Testis (tissue), 3 donors: Measurements from ENCODE around the gene TSNAX. TPM values are rescaled to one million over a fixed set of nuclear protein-coding genes. Genes with fewer than 3 reads are reported as not detected.
A peak's percentile ranks its signal among the peaks of the same experiment; 100 is the strongest.

Experiments
- DNase-seq: peaks from one replicate; pipeline ENCODE4 v3.0.0-alpha.2; 2019
- H3K27ac ChIP-seq, 2 donors: fragments of 200-600 bp; sonication (generic); one replicate each; pipeline ENCODE4 v1.5.1; 2019
- H3K27me3 ChIP-seq: fragments of 200-600 bp; sonication (generic); one replicate; pipeline ENCODE4 v1.5.1; 2019
- H3K36me3 ChIP-seq: fragments of 200-600 bp; sonication (generic); one replicate; pipeline ENCODE4 v1.5.1; 2017; ENCODE audit warnings: low read depth; ENCODE audit errors: missing control alignments
- H3K4me1 ChIP-seq: fragments of 200-600 bp; sonication (generic); one replicate; pipeline ENCODE4 v1.5.1; 2019
- H3K4me3 ChIP-seq, 2 donors: fragments of 200-600 bp; sonication (generic); one replicate each; pipeline ENCODE4 v1.5.1; 2017 to 2019
- H3K9me3 ChIP-seq: fragments of 200-600 bp; sonication (generic); one replicate; pipeline ENCODE4 v1.5.1; 2017
- CTCF ChIP-seq, 3 experiments: fragments of 450-650 bp in 2 of 3; fragments of 200-600 bp in 1 of 3; sonication (generic) in 1 of 3; IDR thresholded peaks; one replicate each; pipeline ENCODE4 v1.5.1; 2016 to 2019; ENCODE audit warnings: antibody characterized with exemption in 3 of 3, mild to moderate bottlenecking in 2 of 3, moderate library complexity in 1 of 3
- POLR2A ChIP-seq: fragments of 450-650 bp; IDR thresholded peaks from one replicate; pipeline ENCODE4 v1.6.1; 2017; ENCODE audit warnings: antibody characterized with exemption, mild to moderate bottlenecking, moderate library complexity
- WGBS, 2 donors: methylation state at CpG; one replicate each; pipeline ENCODE4 v1.1.5; 2018; 5-methylcytosine and 5-hydroxymethylcytosine counted together
- intact Hi-C: fragments of 100-400 bp; cut with DNase I; formaldehyde crosslinking; loops from one replicate; pipeline ENCODE4 v1.15.1; 2023; ENCODE audit warnings: low total_unique reads
- polyA plus RNA-seq: library from polyadenylated mRNA; stranded (reverse); fragments of 350-450 nt; fragmentation: Illumina TruSeq; extraction: RNeasy Lipid Tissue Mini Kit (QIAGEN cat#74804); gene quantifications from one replicate; pipeline ENCODE4 v1.2.3, GENCODE V29; 2014; ENCODE audit warnings: low read depth, low replicate concordance; ENCODE audit not compliant: insufficient read depth
- total RNA-seq, 2 donors: library from RNA; depleted of rRNA; stranded (reverse); fragments of >200 nt; gene quantifications; one replicate each; pipeline ENCODE4 v1.2.3, GENCODE V29; 2016

The TSNAX gene
- total and polyA plus RNA-seq, 3 donors from 2014 or later = 31.8 to 38.6 (median 37.0) TPM

GRCh38 chr1:231544943-231545592 is 16.6 kb downstream of the TSNAX start:
- peaks cover 10% of the 10 kb centered on the region for H3K4me1 ChIP-seq
- no peaks in the 10 kb centered on the region for H3K9me3 ChIP-seq
- WGBS, 2 donors = 27 to 32% methylated on average over 4 of the region's 4 CpGs
- no peak for DNase-seq
- intact Hi-C loops = no loop called here
- H3K27ac ChIP-seq = peak overlapping the region in 1 of 2 donors; percentile 46
- no peak overlapping the region for H3K4me3 ChIP-seq
- H3K27me3 ChIP-seq = no peaks in the 10 kb centered on the region
- no peak for TF ChIP-seq CTCF (IDR thresholded peaks at IDR 0.05)
- TF ChIP-seq POLR2A = no peak
- H3K36me3 ChIP-seq = no peaks in the 10 kb centered on the region

GRCh38 chr1:231546693-231547092 is 18.2 kb downstream of the TSNAX start:
- H3K27ac ChIP-seq = no peak overlapping the region
- DNase-seq = no peak
- no peaks in the 10 kb centered on the region for H3K9me3 ChIP-seq
- H3K36me3 ChIP-seq = no peaks in the 10 kb centered on the region
- no peaks in the 10 kb centered on the region for H3K27me3 ChIP-seq
- 89 to 92% methylated on average over 4 of the region's 4 CpGs for WGBS, 2 donors
- no peak for TF ChIP-seq POLR2A
- no peak for TF ChIP-seq CTCF (IDR thresholded peaks at IDR 0.05)
- intact Hi-C loops = no loop called here
- no peak overlapping the region for H3K4me3 ChIP-seq
- H3K4me1 ChIP-seq = peaks cover 10% of the 10 kb centered on the region

- Histone ChIP-seq H3K27ac (no peak overlapping the region), H3K4me1 (peaks cover 3% of the 10 kb centered on the region), H3K4me3 (no peak overlapping the region), H3K27me3 (no peaks in the 10 kb centered on the region), H3K36me3 (no peaks in the 10 kb centered on the region), H3K9me3 (no peaks in the 10 kb centered on the region)
- no peak for DNase-seq
- TF ChIP-seq POLR2A = no peak
- no peak for TF ChIP-seq CTCF (IDR thresholded peaks at IDR 0.05)
- intact Hi-C loops = no loop called here
- 84 to 91% methylated on average over 4 of the region's 4 CpGs for WGBS, 2 donors
Measured at GRCh38 chr1:231549733-231550447, 21.4 kb downstream of the TSNAX start.

GRCh38 chr1:231550448-231550781 is 21.9 kb downstream of the TSNAX start:
- no peak for DNase-seq
- no peak overlapping the region for H3K27ac ChIP-seq
- TF ChIP-seq CTCF (IDR thresholded peaks at IDR 0.05) (peak in 1 of 3 experiments; percentile 9), POLR2A (no peak)
- H3K4me3 ChIP-seq = no peak overlapping the region
- 65 to 80% methylated on average over 2 of the region's 2 CpGs for WGBS, 2 donors
- intact Hi-C loops = no loop called here
- H3K9me3 ChIP-seq = no peaks in the 10 kb centered on the region
- no peaks in the 10 kb centered on the region for H3K36me3 ChIP-seq
- no peaks in the 10 kb centered on the region for H3K27me3 ChIP-seq
- no peaks in the 10 kb centered on the region for H3K4me1 ChIP-seq

GRCh38 chr1:231553320-231553719 is 24.9 kb downstream of the TSNAX start:
- no peak overlapping the region for H3K27ac ChIP-seq
- no peak overlapping the region for H3K4me3 ChIP-seq
- no peaks in the 10 kb centered on the region for H3K27me3 ChIP-seq
- no peaks in the 10 kb centered on the region for H3K9me3 ChIP-seq
- TF ChIP-seq POLR2A = no peak
- TF ChIP-seq CTCF (IDR thresholded peaks at IDR 0.05) = no peak
- no peaks in the 10 kb centered on the region for H3K36me3 ChIP-seq
- no peak for DNase-seq
- 66 to 88% methylated on average over 2 of the region's 2 CpGs for WGBS, 2 donors
- intact Hi-C loops = no loop called here
- H3K4me1 ChIP-seq = no peaks in the 10 kb centered on the region
